GM21786 (cell line): ENCODE data around the gene AGFG2.

Experiments
- ATAC-seq: cut with Tn5 transposase; IDR thresholded peaks from one replicate; pipeline ENCODE4 v1.9.1; 2021; ENCODE audit not compliant: unreplicated experiment

The AGFG2 gene

GRCh38 chr7:100583132-100584053 is 44.4 kb downstream of the AGFG2 start:
- no peak for ATAC-seq

DNA sequence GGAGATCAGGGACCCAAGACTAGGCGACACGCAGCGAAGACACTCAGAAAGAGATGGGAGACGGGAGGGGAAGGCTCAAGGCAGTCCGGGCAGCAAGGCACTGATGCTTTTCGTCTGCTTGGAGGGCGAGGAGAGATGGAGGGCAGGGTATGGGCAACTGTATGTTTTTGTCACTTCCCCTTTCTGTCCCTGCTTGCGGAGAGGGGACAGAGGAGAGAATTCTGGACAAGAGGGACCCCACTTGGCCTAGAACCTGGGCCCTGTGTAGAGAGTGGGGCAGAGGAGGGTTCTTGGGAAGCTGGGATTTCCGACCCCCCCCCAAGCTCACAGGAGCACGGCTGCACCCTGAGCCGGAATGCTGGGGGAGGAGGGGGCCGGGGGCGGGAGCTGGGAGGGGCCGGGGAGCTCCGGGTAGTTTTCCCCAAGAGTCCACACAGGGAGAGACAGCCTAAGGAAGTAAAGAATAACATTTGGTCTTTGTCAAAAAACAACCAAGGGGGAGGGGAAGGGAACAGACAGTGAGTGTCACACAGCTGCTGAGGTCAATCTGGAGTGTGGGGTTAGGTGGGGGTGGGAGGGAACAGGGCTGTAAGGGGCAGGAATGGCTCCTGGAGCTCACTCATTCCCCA is 45.2 kb downstream of the AGFG2 start:
- ATAC-seq = no peak

GRCh38 chr7:100584683-100585510 is 45.9 kb downstream of the AGFG2 start:
- ATAC-seq = no peak

GRCh38 chr7:100585511-100586265 is 46.7 kb downstream of the AGFG2 start, which contains the start of gene LRCH4:
TSS of gene LRCH4 (minus strand) at chr7:100586129. CDS start at chr7:100586100, 29 bp downstream.
- ATAC-seq = peak; percentile 18

DNA sequence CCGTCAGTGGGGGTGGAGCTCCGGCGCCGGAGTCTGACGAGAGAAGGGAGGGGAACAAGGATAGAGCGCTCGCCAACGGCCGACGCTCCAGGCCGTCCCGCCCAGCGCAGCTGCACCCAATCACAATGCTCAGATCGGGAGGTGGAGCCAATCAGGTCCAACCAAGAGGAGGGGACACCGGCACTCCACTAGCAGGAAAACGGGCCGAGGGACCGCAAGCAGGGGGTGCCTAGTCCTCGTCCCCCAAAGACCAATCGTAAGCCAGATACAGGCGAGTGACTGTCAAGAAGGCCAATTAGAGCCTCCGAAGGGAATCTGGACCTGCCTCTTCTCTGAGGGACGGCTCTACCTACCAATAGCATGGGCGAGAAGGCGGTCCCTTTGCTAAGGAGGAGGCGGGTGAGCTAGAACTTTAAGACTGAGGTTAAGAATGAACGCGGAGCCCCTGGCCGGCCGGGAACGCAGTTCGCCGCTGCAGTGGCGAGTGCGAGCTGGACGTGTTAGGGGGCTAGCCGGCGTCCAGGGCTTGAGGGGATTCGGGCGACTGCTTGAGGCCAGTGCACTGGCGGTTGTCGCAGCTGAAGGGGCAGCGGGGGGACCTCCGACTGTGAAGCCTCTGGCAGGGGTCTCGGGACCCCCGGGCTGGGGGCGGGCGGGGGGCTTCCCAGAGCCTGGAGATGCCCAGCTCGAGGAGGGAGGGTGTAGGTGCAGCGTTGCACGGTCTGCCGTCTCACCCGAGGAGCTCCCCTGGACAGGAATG is 47.4 kb downstream of the AGFG2 start, which contains the start of gene FBXO24:
FBXO24 (plus strand) TSS at position 63 of the 760 bp plus-strand sequence; CDS start at position 361, 298 bp downstream.
- peak; percentile 86 for ATAC-seq

- no peak for ATAC-seq
Measured at GRCh38 chr7:100588438-100588837, 49.4 kb downstream of the AGFG2 start.

GRCh38 chr7:100589341-100589947 is 50.4 kb downstream of the AGFG2 start:
- no peak for ATAC-seq

GRCh38 chr7:100590077-100590737 is 51.2 kb downstream of the AGFG2 start:
- no peak for ATAC-seq

DNA sequence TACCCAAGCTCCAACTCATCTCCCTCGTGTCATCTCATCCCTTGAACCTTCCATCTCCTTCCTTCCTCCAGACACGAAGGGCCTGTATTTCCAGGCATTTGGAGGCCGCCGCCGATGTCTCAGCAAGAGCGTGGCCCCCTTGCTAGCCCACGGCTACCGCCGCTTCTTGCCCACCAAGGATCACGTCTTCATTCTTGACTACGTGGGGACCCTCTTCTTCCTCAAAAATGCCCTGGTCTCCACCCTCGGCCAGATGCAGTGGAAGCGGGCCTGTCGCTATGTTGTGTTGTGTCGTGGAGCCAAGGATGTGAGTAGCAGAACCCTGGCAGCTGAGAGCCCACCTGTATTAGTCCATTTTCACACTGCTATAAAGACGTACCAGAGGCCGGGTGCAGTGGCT is 52.6 kb downstream of the AGFG2 start:
- ATAC-seq = no peak

DNA sequence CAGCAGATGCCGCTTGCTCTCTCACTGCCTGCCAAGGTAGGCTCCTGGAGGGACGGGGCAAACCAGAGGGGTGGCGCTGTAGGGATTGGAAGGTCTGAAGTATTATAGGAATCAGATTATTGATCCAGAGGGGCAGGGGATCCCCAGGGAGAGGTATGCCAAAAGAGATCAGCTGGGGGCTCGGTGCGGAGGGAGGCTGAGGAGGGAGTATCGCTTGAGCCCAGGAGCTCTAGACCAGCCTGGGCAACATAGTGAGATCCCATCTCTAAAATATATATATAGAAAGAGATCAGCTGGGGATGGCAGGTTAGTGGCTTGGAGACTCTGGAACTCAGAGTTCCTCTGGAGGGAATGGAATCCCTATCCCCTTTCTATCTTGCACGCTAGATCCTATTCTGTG is 56.2 kb downstream of the AGFG2 start:
- ATAC-seq = no peak

- ATAC-seq = no peak
Measured at GRCh38 chr7:100598425-100598824, 59.4 kb downstream of the AGFG2 start.

DNA sequence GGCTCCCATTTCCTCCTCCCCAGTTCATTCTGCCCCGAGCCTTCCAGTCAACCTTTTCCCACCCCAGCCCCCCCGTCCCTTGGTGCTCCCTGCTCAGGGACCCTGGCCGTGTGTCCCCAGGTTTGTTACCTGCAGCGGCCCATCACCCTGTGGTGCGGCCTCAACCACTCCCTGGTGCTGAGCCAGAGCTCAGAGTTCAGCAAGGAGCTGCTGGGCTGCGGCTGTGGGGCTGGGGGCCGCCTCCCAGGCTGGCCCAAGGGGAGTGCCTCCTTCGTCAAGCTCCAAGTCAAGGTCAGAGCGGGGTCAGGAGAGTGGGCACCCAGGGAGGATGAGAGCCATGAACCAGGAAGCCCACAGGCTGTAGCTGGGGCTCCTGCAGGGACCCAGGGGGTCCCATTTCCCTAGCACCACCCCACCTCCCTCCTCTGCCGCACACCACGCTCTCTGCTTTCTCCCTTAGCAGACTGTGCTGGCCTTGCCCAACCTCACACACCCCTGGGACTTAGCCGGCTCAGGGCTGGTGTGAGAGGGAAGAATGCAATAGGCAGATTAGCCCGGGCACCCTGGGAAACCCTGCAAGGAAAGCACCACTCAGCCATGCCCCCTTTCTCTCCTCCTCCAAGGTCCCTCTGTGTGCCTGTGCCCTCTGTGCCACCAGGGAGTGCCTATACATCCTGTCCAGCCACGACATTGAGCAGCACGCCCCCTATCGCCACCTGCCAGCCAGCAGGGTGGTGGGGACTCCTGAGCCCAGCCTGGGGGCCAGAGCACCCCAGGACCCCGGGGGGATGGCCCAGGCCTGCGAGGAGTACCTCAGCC is 61.1 kb downstream of the AGFG2 start:
- ATAC-seq = no peak

GRCh38 chr7:100600730-100601038 is 61.7 kb downstream of the AGFG2 start:
- ATAC-seq = no peak

GRCh38 chr7:100602889-100603725 is 64.1 kb downstream of the AGFG2 start:
- no peak for ATAC-seq

DNA sequence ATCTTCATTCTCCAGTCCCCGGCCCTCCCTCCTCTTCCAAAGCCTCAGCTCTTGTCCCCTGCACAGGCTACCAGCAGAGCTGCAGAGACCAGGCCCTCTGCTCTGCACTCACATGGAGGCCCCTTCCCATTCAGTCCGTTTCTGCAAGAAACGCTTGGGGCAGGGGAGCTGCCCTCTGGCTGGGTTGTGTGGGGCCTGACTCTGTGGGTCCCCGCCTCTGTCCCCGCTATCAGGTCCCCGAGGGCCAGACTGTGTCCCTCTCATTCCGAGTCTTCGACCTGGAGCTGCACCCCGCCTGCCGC is 64.7 kb downstream of the AGFG2 start:
- ATAC-seq = no peak

DNA sequence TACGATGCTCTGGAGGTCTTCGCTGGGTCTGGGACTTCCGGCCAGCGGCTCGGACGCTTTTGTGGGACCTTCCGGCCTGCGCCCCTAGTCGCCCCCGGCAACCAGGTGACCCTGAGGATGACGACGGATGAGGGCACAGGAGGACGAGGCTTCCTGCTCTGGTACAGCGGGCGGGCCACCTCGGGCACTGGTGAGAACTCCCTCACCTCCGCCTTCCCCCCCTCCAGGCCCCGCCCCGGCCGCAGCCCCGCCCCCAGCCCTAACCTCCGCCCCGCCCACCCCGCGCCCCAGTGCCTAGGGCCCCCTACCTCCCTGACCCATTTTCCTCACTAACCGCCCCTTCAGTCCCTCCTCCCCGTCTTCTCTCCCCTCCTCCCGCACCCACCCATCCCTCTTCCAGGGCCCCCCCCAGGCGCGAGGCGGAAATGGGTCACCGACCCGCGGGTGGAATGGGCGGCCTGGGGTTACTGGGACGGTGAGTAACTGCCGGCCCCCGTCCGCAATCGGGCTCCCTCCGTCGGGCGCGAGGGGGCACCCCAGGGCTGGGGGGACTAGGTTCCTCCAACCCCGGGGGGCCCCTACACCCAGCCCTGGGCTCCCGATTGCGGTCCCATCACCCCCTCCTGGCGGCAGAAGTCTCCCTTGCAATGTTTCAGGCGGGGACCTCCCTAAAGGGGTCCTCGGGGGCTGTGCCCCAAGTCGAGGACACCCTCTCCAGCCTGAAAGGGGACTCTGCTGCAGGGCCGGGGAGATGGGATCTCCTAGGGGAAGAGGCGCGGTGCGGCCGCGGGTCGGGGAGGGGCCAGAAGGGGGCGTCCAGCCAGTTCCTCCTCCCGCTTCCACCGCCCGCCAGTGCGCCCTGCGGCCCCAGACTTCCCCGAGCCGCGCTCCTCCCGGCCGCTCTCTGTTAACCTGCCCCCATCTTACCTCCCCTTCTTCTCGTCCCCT is 65.3 kb downstream of the AGFG2 start:
- peak; percentile 52 for ATAC-seq
